CD8-positive, alpha-beta memory T cell (primary cell): ENCODE data around the gene GBA3. TPM values are rescaled to one million over a fixed set of nuclear protein-coding genes. Genes with fewer than 3 reads are reported as not detected.

Experiments used
- CTCF ChIA-PET: fragments of 350-600 bp; sonication (Branson Sonifier 250); formaldehyde crosslinking; loops from one replicate; lab custom pipeline; 2021; ENCODE audit warnings: antibody characterized with exemption; lab: Charles Lee
- POLR2A ChIA-PET: fragments of 350-600 bp; sonication (Branson Sonifier 250); formaldehyde crosslinking; loops from one replicate; lab custom pipeline; 2021; ENCODE audit warnings: antibody characterized with exemption; lab: Charles Lee
- DNase-seq, 5 donors: peaks; one replicate each; pipeline versions ENCODE4 v3.0.0 to v3.0.0-alpha.2; 2020 to 2022; ENCODE audit warnings: mixed read lengths in 1 of 5
- H3K27ac ChIP-seq: one replicate; pipeline ENCODE4 v1.7.0; 2013; ENCODE audit warnings: low read depth, mild to moderate bottlenecking, low read length, moderate library complexity
- H3K27me3 ChIP-seq: 2 replicates; pipeline ENCODE4 v1.7.0; 2013; ENCODE audit warnings: low read length, mild to moderate bottlenecking; ENCODE audit not compliant: insufficient read depth, poor library complexity, severe bottlenecking
- H3K36me3 ChIP-seq: 2 replicates; pipeline ENCODE4 v1.7.0; 2013; ENCODE audit warnings: mild to moderate bottlenecking, low read length, moderate library complexity; ENCODE audit not compliant: insufficient read depth
- H3K4me1 ChIP-seq: 2 replicates; pipeline ENCODE4 v1.7.0; 2013; ENCODE audit warnings: mild to moderate bottlenecking, low read length, moderate library complexity; ENCODE audit not compliant: insufficient read depth
- H3K4me3 ChIP-seq: 2 replicates; pipeline ENCODE4 v1.7.0; 2013; ENCODE audit warnings: mild to moderate bottlenecking, low read length
- H3K9me3 ChIP-seq: 2 replicates; pipeline ENCODE4 v1.7.0; 2013; ENCODE audit warnings: mild to moderate bottlenecking, low read length
- H3K27ac Mint-ChIP-seq, 8 donors: one replicate each; pipeline ENCODE4 v1.8.0; 2020 to 2021; ENCODE audit warnings: mixed read lengths in 8 of 8, mild to moderate bottlenecking in 6 of 8, inconsistent platforms in 3 of 8, moderate library complexity in 3 of 8
- H3K27me3 Mint-ChIP-seq, 2 donors: one replicate each; pipeline ENCODE4 v1.8.0; 2020 to 2021; ENCODE audit warnings: mixed read lengths in 2 of 2, mild to moderate bottlenecking in 1 of 2, moderate library complexity in 1 of 2
- H3K36me3 Mint-ChIP-seq, 3 donors: one replicate each; pipeline ENCODE4 v1.8.0; 2020 to 2021; ENCODE audit warnings: mixed read lengths in 3 of 3, inconsistent platforms in 1 of 3, mild to moderate bottlenecking in 1 of 3
- H3K4me1 Mint-ChIP-seq, 3 donors: one replicate each; pipeline ENCODE4 v1.8.0; 2020 to 2021; ENCODE audit warnings: mixed read lengths in 3 of 3, inconsistent platforms in 1 of 3, mild to moderate bottlenecking in 1 of 3
- H3K4me3 Mint-ChIP-seq, 7 donors: one replicate each; pipeline ENCODE4 v1.8.0; 2020 to 2021; ENCODE audit warnings: mixed read lengths in 7 of 7, mild to moderate bottlenecking in 6 of 7, moderate library complexity in 4 of 7, inconsistent platforms in 2 of 7
- H3K9me3 Mint-ChIP-seq, 5 donors: one replicate each; pipeline ENCODE4 v1.8.0; 2020 to 2022; ENCODE audit warnings: mixed read lengths in 5 of 5, mild to moderate bottlenecking in 3 of 5, moderate library complexity in 2 of 5, inconsistent platforms in 1 of 5
- polyA plus RNA-seq: library from polyadenylated mRNA; unstranded; fragments of 300-500 nt; fragmentation: Illumina TruSeq; gene quantifications from one replicate; pipeline ENCODE4 v1.2.3, GENCODE V29; 2021
- total RNA-seq, 2 experiments: library from RNA; stranded (reverse); gene quantifications; one replicate each; pipeline ENCODE4 v1.2.3, GENCODE V29; 2021

GBA3 gene
- total and polyA plus RNA-seq, 3 experiments from 2014 or later: not detected

GRCh38 chr4:22678940-22679854, 13.5 kb upstream of the GBA3 start:
- Mint-ChIP-seq H3K4me1 (peaks cover 0 to 18% (median 0%) of the 10 kb centered on the region in 3 donors), H3K27ac (no peak overlapping the region), H3K36me3 (no peaks in the 10 kb centered on the region), H3K27me3 (peaks cover 0 to 1% of the 10 kb centered on the region in 2 donors), H3K4me3 (no peak overlapping the region), H3K9me3 (peaks cover 0 to 8% (median 2%) of the 10 kb centered on the region in 5 donors)
- Histone ChIP-seq H3K4me1 (peaks cover 28% of the 10 kb centered on the region), H3K27ac (no peak overlapping the region), H3K36me3 (no peaks in the 10 kb centered on the region), H3K9me3 (no peaks in the 10 kb centered on the region), H3K4me3 (no peak overlapping the region), H3K27me3 (no peaks in the 10 kb centered on the region)
- ChIA-PET CTCF (no interaction called here), POLR2A (no interaction called here)
- DNase-seq: no peak

GRCh38 chr4:22680065-22680642, 12.6 kb upstream of the GBA3 start:
- H3K4me3 Mint-ChIP-seq: no peak overlapping the region
- peaks cover 0 to 1% of the 10 kb centered on the region in 2 donors for H3K27me3 Mint-ChIP-seq
- no peaks in the 10 kb centered on the region for H3K36me3 Mint-ChIP-seq
- Histone ChIP-seq H3K27ac (no peak overlapping the region), H3K27me3 (no peaks in the 10 kb centered on the region), H3K36me3 (no peaks in the 10 kb centered on the region), H3K9me3 (no peaks in the 10 kb centered on the region), H3K4me3 (no peak overlapping the region), H3K4me1 (peaks cover 21% of the 10 kb centered on the region)
- H3K9me3 Mint-ChIP-seq: peaks cover 0 to 8% (median 2%) of the 10 kb centered on the region in 5 donors
- POLR2A ChIA-PET: no interaction called here
- peaks cover 0 to 15% (median 0%) of the 10 kb centered on the region in 3 donors for H3K4me1 Mint-ChIP-seq
- H3K27ac Mint-ChIP-seq: no peak overlapping the region
- no peak for DNase-seq
- CTCF ChIA-PET: no interaction called here

GRCh38 chr4:22683726-22684125, 9.0 kb upstream of the GBA3 start:
- ChIA-PET POLR2A (no interaction called here), CTCF (no interaction called here)
- peaks cover 0 to 4% (median 2%) of the 10 kb centered on the region in 5 donors for H3K9me3 Mint-ChIP-seq

GRCh38 chr4:22686141-22686540, 6.6 kb upstream of the GBA3 start:
- no peak overlapping the region for H3K4me3 ChIP-seq
- no peaks in the 10 kb centered on the region for H3K4me1 Mint-ChIP-seq
- no peaks in the 10 kb centered on the region for H3K27me3 Mint-ChIP-seq
- no peaks in the 10 kb centered on the region for H3K27me3 ChIP-seq
- POLR2A ChIA-PET: no interaction called here
- H3K27ac ChIP-seq: no peak overlapping the region
- no peaks in the 10 kb centered on the region for H3K4me1 ChIP-seq
- H3K36me3 Mint-ChIP-seq: peaks cover 0 to 1% (median 0%) of the 10 kb centered on the region in 3 donors
- peaks cover 0 to 4% (median 0%) of the 10 kb centered on the region in 5 donors for H3K9me3 Mint-ChIP-seq
- no peak overlapping the region for H3K27ac Mint-ChIP-seq
- no peak for DNase-seq
- H3K9me3 ChIP-seq: no peaks in the 10 kb centered on the region
- H3K4me3 Mint-ChIP-seq: no peak overlapping the region
- CTCF ChIA-PET: no interaction called here
- H3K36me3 ChIP-seq: no peaks in the 10 kb centered on the region

More at GRCh38 chr4:22683726-22684125, 9.0 kb upstream of the GBA3 start:
- no peak for DNase-seq
- no peaks in the 10 kb centered on the region for H3K4me1 Mint-ChIP-seq
- no peaks in the 10 kb centered on the region for H3K36me3 ChIP-seq
- H3K27me3 Mint-ChIP-seq: peaks cover 0 to 1% of the 10 kb centered on the region in 2 donors
- no peak overlapping the region for H3K4me3 ChIP-seq
- no peaks in the 10 kb centered on the region for H3K9me3 ChIP-seq
- no peak overlapping the region for H3K4me3 Mint-ChIP-seq
- no peak overlapping the region for H3K27ac Mint-ChIP-seq
- no peaks in the 10 kb centered on the region for H3K27me3 ChIP-seq
- peaks cover 4% of the 10 kb centered on the region for H3K4me1 ChIP-seq
- H3K36me3 Mint-ChIP-seq: no peaks in the 10 kb centered on the region
- H3K27ac ChIP-seq: no peak overlapping the region

GRCh38 chr4:22688236-22688635, 4.5 kb upstream of the GBA3 start:
- Mint-ChIP-seq H3K36me3 (peaks cover 0 to 1% (median 0%) of the 10 kb centered on the region in 3 donors), H3K27me3 (peaks cover 0 to 2% of the 10 kb centered on the region in 2 donors), H3K4me3 (no peak overlapping the region), H3K4me1 (no peaks in the 10 kb centered on the region), H3K27ac (no peak overlapping the region), H3K9me3 (peaks cover 0 to 5% (median 0%) of the 10 kb centered on the region in 5 donors)
- DNase-seq: no peak
- no peaks in the 10 kb centered on the region for H3K4me1 ChIP-seq
- H3K4me3 ChIP-seq: no peak overlapping the region
- H3K27ac ChIP-seq: no peak overlapping the region
- H3K27me3 ChIP-seq: no peaks in the 10 kb centered on the region
- CTCF ChIA-PET: no interaction called here
- no peaks in the 10 kb centered on the region for H3K36me3 ChIP-seq
- POLR2A ChIA-PET: interaction anchor here (0.6 kb wide), 1 partner anchor 420 kb away, joined by 3 read pairs; no protein-coding TSS in a partner anchor
- H3K9me3 ChIP-seq: no peaks in the 10 kb centered on the region

GRCh38 chr4:22689428-22689827, 3.3 kb upstream of the GBA3 start:
- H3K9me3 ChIP-seq: no peaks in the 10 kb centered on the region
- Mint-ChIP-seq H3K4me3 (no peak overlapping the region), H3K36me3 (peaks cover 0 to 1% (median 0%) of the 10 kb centered on the region in 3 donors), H3K27me3 (peaks cover 0 to 2% of the 10 kb centered on the region in 2 donors), H3K9me3 (peaks cover 0 to 5% (median 0%) of the 10 kb centered on the region in 5 donors), H3K4me1 (no peaks in the 10 kb centered on the region), H3K27ac (no peak overlapping the region)
- H3K4me1 ChIP-seq: no peaks in the 10 kb centered on the region
- H3K27me3 ChIP-seq: no peaks in the 10 kb centered on the region
- H3K4me3 ChIP-seq: no peak overlapping the region
- no peaks in the 10 kb centered on the region for H3K36me3 ChIP-seq
- no peak overlapping the region for H3K27ac ChIP-seq
- POLR2A ChIA-PET: no interaction called here
- CTCF ChIA-PET: no interaction called here
- no peak for DNase-seq

- Histone ChIP-seq H3K9me3 (no peaks in the 10 kb centered on the region), H3K27ac (no peak overlapping the region), H3K27me3 (no peaks in the 10 kb centered on the region), H3K36me3 (no peaks in the 10 kb centered on the region), H3K4me3 (no peak overlapping the region), H3K4me1 (no peaks in the 10 kb centered on the region)
- no peaks in the 10 kb centered on the region for H3K36me3 Mint-ChIP-seq
- peaks cover 0 to 2% of the 10 kb centered on the region in 2 donors for H3K27me3 Mint-ChIP-seq
- no peak overlapping the region for H3K4me3 Mint-ChIP-seq
- DNase-seq: no peak
- H3K9me3 Mint-ChIP-seq: peaks cover 0 to 4% (median 2%) of the 10 kb centered on the region in 5 donors
- H3K4me1 Mint-ChIP-seq: no peaks in the 10 kb centered on the region
- CTCF ChIA-PET: no interaction called here
- no peak overlapping the region for H3K27ac Mint-ChIP-seq
- POLR2A ChIA-PET: no interaction called here
Observed at GRCh38 chr4:22695029-22695428, 2.3 kb downstream of the GBA3 start.

GRCh38 chr4:22695917-22696316, 3.2 kb downstream of the GBA3 start:
- no peaks in the 10 kb centered on the region for H3K4me1 ChIP-seq

More at GRCh38 chr4:22695917-22696316, 3.2 kb downstream of the GBA3 start:
- no peak overlapping the region for H3K4me3 Mint-ChIP-seq
- Histone ChIP-seq H3K4me3 (no peak overlapping the region), H3K36me3 (no peaks in the 10 kb centered on the region), H3K27me3 (no peaks in the 10 kb centered on the region), H3K27ac (no peak overlapping the region), H3K9me3 (no peaks in the 10 kb centered on the region)
- ChIA-PET CTCF (no interaction called here), POLR2A (no interaction called here)
- no peak for DNase-seq
- peaks cover 0 to 7% (median 3%) of the 10 kb centered on the region in 5 donors for H3K9me3 Mint-ChIP-seq
- no peaks in the 10 kb centered on the region for H3K36me3 Mint-ChIP-seq
- H3K27ac Mint-ChIP-seq: no peak overlapping the region
- peaks cover 0 to 2% of the 10 kb centered on the region in 2 donors for H3K27me3 Mint-ChIP-seq
- no peaks in the 10 kb centered on the region for H3K4me1 Mint-ChIP-seq
